ENCODE data around the gene ARL8B.

The ARL8B gene

GRCh38 chr3:5212628-5213573 lies 90.8 kb downstream of the ARL8B start:
- Histone ChIP-seq H2AFZ (ENCODE audit: low read length, unreplicated experiment) (no peak overlapping the region), H3K27ac (ENCODE audit: low read depth, low read length) (no peak overlapping the region), H3K79me2 (ENCODE audit: control insufficient read depth, insufficient read depth, low read length, unreplicated experiment) (peaks cover 3% of the 10 kb centered on the region), H3K4me3 (ENCODE audit: low read depth, low read length) (no peak overlapping the region), H3K27me3 (ENCODE audit: insufficient read depth, low read length) (no peaks in the 10 kb centered on the region), H3K4me1 (ENCODE audit: control insufficient read depth, insufficient read depth, low read length, unreplicated experiment) (no peaks in the 10 kb centered on the region), H3K36me3 (ENCODE audit: insufficient read depth, low read length) (peaks cover 38% of the 10 kb centered on the region)

- no peak overlapping the region for H3K4me3 ChIP-seq (ENCODE audit: low read depth, low read length)
- H2AFZ ChIP-seq (ENCODE audit: low read length, unreplicated experiment), result no peak overlapping the region
- no peak overlapping the region for H3K27ac ChIP-seq (ENCODE audit: low read depth, low read length)
- H3K27me3 ChIP-seq (ENCODE audit: insufficient read depth, low read length), result no peaks in the 10 kb centered on the region
- H3K36me3 ChIP-seq (ENCODE audit: insufficient read depth, low read length), result peaks cover 33% of the 10 kb centered on the region
- peaks cover 3% of the 10 kb centered on the region for H3K79me2 ChIP-seq (ENCODE audit: control insufficient read depth, insufficient read depth, low read length, unreplicated experiment)
- no peaks in the 10 kb centered on the region for H3K4me1 ChIP-seq (ENCODE audit: control insufficient read depth, insufficient read depth, low read length, unreplicated experiment)
Measured at GRCh38 chr3:5213574-5213966, 91.5 kb downstream of the ARL8B start.

DNA sequence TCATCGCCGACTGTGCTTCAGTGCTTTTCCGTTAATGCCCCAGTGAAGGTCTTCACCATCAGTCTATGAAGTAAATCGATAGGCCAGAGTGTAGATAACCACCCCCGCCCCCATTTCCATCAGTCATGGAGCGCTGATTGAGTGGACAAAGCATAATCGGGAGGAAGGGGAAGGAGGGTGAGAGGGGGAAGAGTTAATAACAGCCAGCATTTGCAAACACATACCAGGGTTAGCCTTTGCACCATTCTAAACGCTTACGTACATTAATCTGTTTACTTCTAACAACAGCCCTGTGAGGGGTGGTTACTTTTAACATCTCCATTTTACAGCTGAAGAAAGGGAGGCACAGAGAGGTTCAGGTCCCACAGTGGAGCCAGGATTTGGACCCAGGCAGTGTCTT lies 92.3 kb downstream of the ARL8B start:
- Histone ChIP-seq H3K4me1 (ENCODE audit: control insufficient read depth, insufficient read depth, low read length, unreplicated experiment) (no peaks in the 10 kb centered on the region), H3K4me3 (ENCODE audit: low read depth, low read length) (no peak overlapping the region), H3K27ac (ENCODE audit: low read depth, low read length) (no peak overlapping the region), H3K36me3 (ENCODE audit: insufficient read depth, low read length) (peaks cover 33% of the 10 kb centered on the region), H2AFZ (ENCODE audit: low read length, unreplicated experiment) (no peak overlapping the region), H3K27me3 (ENCODE audit: insufficient read depth, low read length) (no peaks in the 10 kb centered on the region), H3K79me2 (ENCODE audit: control insufficient read depth, insufficient read depth, low read length, unreplicated experiment) (no peaks in the 10 kb centered on the region)

DNA sequence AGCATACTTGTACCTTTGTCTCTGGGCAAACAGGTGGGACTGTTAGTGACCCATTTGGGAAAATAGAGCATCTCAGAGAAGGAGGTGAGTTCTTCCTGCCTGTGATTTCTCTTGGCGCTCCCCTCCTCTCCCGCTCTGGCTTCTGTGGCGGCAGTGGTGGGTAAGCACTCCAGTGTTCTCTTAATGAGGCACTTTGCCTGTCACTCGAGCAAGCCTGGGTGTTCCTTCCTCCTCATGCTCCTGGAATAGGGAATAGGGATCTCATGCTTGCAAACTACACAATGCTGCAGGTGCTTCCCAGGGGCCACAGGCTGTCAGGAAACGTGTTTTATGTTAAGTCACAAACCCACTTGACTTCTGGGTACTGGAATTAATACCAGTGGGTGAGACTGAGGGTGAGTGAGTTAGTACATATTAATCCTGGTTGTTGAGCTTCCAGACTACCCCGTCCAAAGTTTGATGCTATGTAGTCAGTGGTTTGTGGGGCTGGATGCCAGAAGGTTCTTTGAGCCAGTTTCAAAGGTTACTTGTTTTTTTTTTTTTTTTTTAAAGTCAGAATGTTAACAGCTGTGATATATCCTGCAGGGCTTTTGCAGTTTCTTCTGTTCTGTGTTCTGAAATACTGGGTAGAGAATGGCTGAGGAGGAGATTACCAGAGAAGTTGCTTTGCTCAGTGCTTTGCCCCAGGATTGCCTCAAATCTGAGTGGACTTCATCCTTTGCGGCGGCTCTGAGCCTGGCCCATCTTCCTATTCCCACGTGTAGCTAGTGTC lies 95.9 kb downstream of the ARL8B start:
- no peak overlapping the region for H3K27ac ChIP-seq (ENCODE audit: low read depth, low read length)
- peaks cover 22% of the 10 kb centered on the region; the same call in 1 of the 2 replicates for H3K36me3 ChIP-seq (ENCODE audit: insufficient read depth, low read length)

GRCh38 chr3:5218815-5219214 lies 96.7 kb downstream of the ARL8B start:
- Histone ChIP-seq H3K4me3 (ENCODE audit: low read depth, low read length) (no peak overlapping the region), H3K36me3 (ENCODE audit: insufficient read depth, low read length) (peaks cover 16% of the 10 kb centered on the region; the same call in 1 of the 2 replicates), H2AFZ (ENCODE audit: low read length, unreplicated experiment) (no peak overlapping the region), H3K27me3 (ENCODE audit: insufficient read depth, low read length) (no peaks in the 10 kb centered on the region), H3K79me2 (ENCODE audit: control insufficient read depth, insufficient read depth, low read length, unreplicated experiment) (no peaks in the 10 kb centered on the region), H3K27ac (ENCODE audit: low read depth, low read length) (no peak overlapping the region), H3K4me1 (ENCODE audit: control insufficient read depth, insufficient read depth, low read length, unreplicated experiment) (no peaks in the 10 kb centered on the region)

More for the DNA sequence above, 95.9 kb downstream of the ARL8B start:
- H3K27me3 ChIP-seq (ENCODE audit: insufficient read depth, low read length), result no peaks in the 10 kb centered on the region
- H3K4me3 ChIP-seq (ENCODE audit: low read depth, low read length), result no peak overlapping the region
- H2AFZ ChIP-seq (ENCODE audit: low read length, unreplicated experiment), result no peak overlapping the region
- H3K79me2 ChIP-seq (ENCODE audit: control insufficient read depth, insufficient read depth, low read length, unreplicated experiment), result no peaks in the 10 kb centered on the region
- no peaks in the 10 kb centered on the region for H3K4me1 ChIP-seq (ENCODE audit: control insufficient read depth, insufficient read depth, low read length, unreplicated experiment)

DNA sequence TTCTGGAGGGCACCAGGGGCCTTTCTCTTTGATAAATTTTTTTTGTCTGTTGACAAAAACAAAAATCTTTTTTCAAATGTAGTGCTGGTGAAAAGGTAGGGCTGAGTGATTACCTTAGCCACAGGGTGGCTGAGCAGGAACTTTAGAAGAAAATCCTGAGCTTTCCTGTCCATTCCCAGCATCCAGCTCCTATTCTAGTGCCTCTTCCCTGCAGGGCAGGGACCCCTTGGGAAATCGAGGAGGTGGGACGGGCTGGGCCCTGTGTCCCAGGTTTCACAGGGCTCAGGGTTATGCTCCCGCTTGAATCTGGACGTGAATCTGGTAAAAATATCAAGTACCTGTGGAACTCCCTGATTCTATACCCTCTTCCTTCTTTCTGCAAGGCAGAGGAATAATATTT lies 97.1 kb downstream of the ARL8B start:
- no peak overlapping the region for H3K4me3 ChIP-seq (ENCODE audit: low read depth, low read length)
- H3K4me1 ChIP-seq (ENCODE audit: control insufficient read depth, insufficient read depth, low read length, unreplicated experiment), result no peaks in the 10 kb centered on the region
- peaks cover 16% of the 10 kb centered on the region; the same call in 1 of the 2 replicates for H3K36me3 ChIP-seq (ENCODE audit: insufficient read depth, low read length)
- H3K27ac ChIP-seq (ENCODE audit: low read depth, low read length), result no peak overlapping the region
- no peak overlapping the region for H2AFZ ChIP-seq (ENCODE audit: low read length, unreplicated experiment)
- no peaks in the 10 kb centered on the region for H3K79me2 ChIP-seq (ENCODE audit: control insufficient read depth, insufficient read depth, low read length, unreplicated experiment)
- H3K27me3 ChIP-seq (ENCODE audit: insufficient read depth, low read length), result no peaks in the 10 kb centered on the region

DNA sequence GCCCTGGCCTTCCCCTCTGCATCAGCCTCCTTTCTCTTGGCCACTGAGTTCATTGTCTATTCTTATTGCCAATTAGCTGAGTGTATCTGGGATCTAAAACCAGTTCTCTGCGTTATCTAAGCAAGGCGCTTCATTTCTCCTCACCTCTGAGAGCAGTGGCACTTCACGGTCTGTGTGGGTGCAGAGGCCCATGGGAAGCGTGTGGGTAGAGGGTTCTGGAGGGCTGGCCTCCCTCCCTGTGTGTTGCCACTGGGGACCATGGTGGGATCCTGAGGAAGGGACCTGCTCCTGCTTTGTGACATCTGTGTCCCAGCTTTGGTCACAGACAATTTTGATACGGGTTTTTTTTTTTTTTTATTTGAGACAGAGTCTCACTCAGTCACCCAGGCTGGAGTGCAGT lies 98.1 kb downstream of the ARL8B start:
- Histone ChIP-seq H3K27me3 (ENCODE audit: insufficient read depth, low read length) (no peaks in the 10 kb centered on the region), H2AFZ (ENCODE audit: low read length, unreplicated experiment) (no peak overlapping the region), H3K4me1 (ENCODE audit: control insufficient read depth, insufficient read depth, low read length, unreplicated experiment) (no peaks in the 10 kb centered on the region), H3K27ac (ENCODE audit: low read depth, low read length) (no peak overlapping the region), H3K79me2 (ENCODE audit: control insufficient read depth, insufficient read depth, low read length, unreplicated experiment) (no peaks in the 10 kb centered on the region), H3K36me3 (ENCODE audit: insufficient read depth, low read length) (peaks cover 11% of the 10 kb centered on the region; the same call in 1 of the 2 replicates), H3K4me3 (ENCODE audit: low read depth, low read length) (no peak overlapping the region)

GRCh38 chr3:5220667-5221431 lies 98.8 kb downstream of the ARL8B start:
- Histone ChIP-seq H3K36me3 (ENCODE audit: insufficient read depth, low read length) (peaks cover 11% of the 10 kb centered on the region; the same call in 1 of the 2 replicates), H3K4me3 (ENCODE audit: low read depth, low read length) (no peak overlapping the region), H3K27ac (ENCODE audit: low read depth, low read length) (no peak overlapping the region), H2AFZ (ENCODE audit: low read length, unreplicated experiment) (no peak overlapping the region), H3K79me2 (ENCODE audit: control insufficient read depth, insufficient read depth, low read length, unreplicated experiment) (no peaks in the 10 kb centered on the region), H3K4me1 (ENCODE audit: control insufficient read depth, insufficient read depth, low read length, unreplicated experiment) (no peaks in the 10 kb centered on the region), H3K27me3 (ENCODE audit: insufficient read depth, low read length) (no peaks in the 10 kb centered on the region)

- Histone ChIP-seq H3K79me2 (ENCODE audit: control insufficient read depth, insufficient read depth, low read length, unreplicated experiment) (no peaks in the 10 kb centered on the region), H3K4me1 (ENCODE audit: control insufficient read depth, insufficient read depth, low read length, unreplicated experiment) (no peaks in the 10 kb centered on the region), H3K27ac (ENCODE audit: low read depth, low read length) (no peak overlapping the region), H3K36me3 (ENCODE audit: insufficient read depth, low read length) (peaks cover 6% of the 10 kb centered on the region; the same call in 1 of the 2 replicates), H3K4me3 (ENCODE audit: low read depth, low read length) (no peak overlapping the region), H3K27me3 (ENCODE audit: insufficient read depth, low read length) (no peaks in the 10 kb centered on the region), H2AFZ (ENCODE audit: low read length, unreplicated experiment) (no peak overlapping the region)
Measured at GRCh38 chr3:5221701-5222100, 99.6 kb downstream of the ARL8B start.

GRCh38 chr3:5222283-5223005 lies 100.4 kb downstream of the ARL8B start:
- Histone ChIP-seq H3K4me1 (ENCODE audit: control insufficient read depth, insufficient read depth, low read length, unreplicated experiment) (peaks cover under 1% of the 10 kb centered on the region), H3K36me3 (ENCODE audit: insufficient read depth, low read length) (0 out of 2 replicates have a peak, but pooled peaks cover 4% of the 10 kb centered on the region), H3K27me3 (ENCODE audit: insufficient read depth, low read length) (no peaks in the 10 kb centered on the region), H3K79me2 (ENCODE audit: control insufficient read depth, insufficient read depth, low read length, unreplicated experiment) (no peaks in the 10 kb centered on the region), H3K27ac (ENCODE audit: low read depth, low read length) (no peak overlapping the region), H2AFZ (ENCODE audit: low read length, unreplicated experiment) (no peak overlapping the region), H3K4me3 (ENCODE audit: low read depth, low read length) (no peak overlapping the region)

Measured in ACC112 (cell line).